Gastrocnemius medialis (tissue), 4 donors: ENCODE measurements around the gene PRELID1.

Experiments
- POLR2A ChIP-seq, 2 donors: fragments of 450-650 bp; IDR thresholded peaks; one replicate each; pipeline ENCODE4 v1.6.1; 2017; ENCODE audit warnings: antibody characterized with exemption in 2 of 2, mild to moderate bottlenecking in 2 of 2, moderate library complexity in 2 of 2
- TF ChIP-seq, protein P1 (sequence below), 5 experiments: fragments of 450-650 bp in 3 of 5; fragments of 200-600 bp in 2 of 5; sonication (generic) in 2 of 5; IDR thresholded peaks in 4 of 5; conservative IDR thresholded peaks in 1 of 5; 1 replicate in 4 of 5; 2 replicates in 1 of 5; pipeline ENCODE4 v1.5.1; 2016 to 2019; ENCODE audit warnings: antibody characterized with exemption in 5 of 5, mild to moderate bottlenecking in 3 of 5, moderate library complexity in 3 of 5

GRCh38 chr5:177335701-177336065 is 32.1 kb downstream of the PRELID1 start:
- TF ChIP-seq, protein P1, sequence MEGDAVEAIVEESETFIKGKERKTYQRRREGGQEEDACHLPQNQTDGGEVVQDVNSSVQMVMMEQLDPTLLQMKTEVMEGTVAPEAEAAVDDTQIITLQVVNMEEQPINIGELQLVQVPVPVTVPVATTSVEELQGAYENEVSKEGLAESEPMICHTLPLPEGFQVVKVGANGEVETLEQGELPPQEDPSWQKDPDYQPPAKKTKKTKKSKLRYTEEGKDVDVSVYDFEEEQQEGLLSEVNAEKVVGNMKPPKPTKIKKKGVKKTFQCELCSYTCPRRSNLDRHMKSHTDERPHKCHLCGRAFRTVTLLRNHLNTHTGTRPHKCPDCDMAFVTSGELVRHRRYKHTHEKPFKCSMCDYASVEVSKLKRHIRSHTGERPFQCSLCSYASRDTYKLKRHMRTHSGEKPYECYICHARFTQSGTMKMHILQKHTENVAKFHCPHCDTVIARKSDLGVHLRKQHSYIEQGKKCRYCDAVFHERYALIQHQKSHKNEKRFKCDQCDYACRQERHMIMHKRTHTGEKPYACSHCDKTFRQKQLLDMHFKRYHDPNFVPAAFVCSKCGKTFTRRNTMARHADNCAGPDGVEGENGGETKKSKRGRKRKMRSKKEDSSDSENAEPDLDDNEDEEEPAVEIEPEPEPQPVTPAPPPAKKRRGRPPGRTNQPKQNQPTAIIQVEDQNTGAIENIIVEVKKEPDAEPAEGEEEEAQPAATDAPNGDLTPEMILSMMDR (IDR thresholded peaks at IDR 0.05 in 4 of 5, conservative IDR thresholded peaks at IDR 0.05 in 1 of 5) = no peak
- TF ChIP-seq POLR2A (IDR thresholded peaks at IDR 0.05) = no peak
